ENCODE data around the gene CYP51A1.

CYP51A1 gene

DNA sequence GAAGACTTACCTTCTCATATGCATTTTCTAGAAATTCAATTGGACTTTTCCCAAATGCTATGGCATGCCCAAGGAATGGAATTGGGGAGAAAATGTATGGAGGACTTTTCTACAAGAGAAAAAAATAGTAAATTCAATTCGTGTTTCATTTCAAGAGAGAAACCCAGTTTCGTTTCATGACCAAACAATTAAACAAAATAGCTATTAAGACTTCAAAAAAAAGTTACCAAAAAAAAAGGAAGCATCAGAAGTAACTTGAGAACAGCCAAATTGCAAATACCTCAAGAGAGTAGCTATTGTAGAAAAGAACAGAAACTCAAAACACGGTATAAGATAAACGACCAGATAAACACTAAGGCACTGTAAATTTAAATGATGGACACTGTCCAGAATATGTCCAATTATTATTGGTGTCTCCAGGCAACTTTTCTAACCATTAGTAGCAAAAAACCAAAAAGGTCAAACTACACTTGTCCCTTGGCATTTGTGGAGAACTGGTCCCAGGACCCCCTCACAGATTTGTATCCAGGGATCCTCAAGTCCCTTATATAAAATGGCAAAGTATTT lies 2.4 kb downstream of the CYP51A1 start:
- ChIA-PET POLR2A (no interaction called here), CTCF (interaction anchor here (1.1 to 3.1 kb wide), 5 partner anchors 7 to 329 kb away, joined by 4 to 23 read pairs (median 4); partner anchors contain the start of gene MTERF1)
- TF ChIP-seq, protein P1, sequence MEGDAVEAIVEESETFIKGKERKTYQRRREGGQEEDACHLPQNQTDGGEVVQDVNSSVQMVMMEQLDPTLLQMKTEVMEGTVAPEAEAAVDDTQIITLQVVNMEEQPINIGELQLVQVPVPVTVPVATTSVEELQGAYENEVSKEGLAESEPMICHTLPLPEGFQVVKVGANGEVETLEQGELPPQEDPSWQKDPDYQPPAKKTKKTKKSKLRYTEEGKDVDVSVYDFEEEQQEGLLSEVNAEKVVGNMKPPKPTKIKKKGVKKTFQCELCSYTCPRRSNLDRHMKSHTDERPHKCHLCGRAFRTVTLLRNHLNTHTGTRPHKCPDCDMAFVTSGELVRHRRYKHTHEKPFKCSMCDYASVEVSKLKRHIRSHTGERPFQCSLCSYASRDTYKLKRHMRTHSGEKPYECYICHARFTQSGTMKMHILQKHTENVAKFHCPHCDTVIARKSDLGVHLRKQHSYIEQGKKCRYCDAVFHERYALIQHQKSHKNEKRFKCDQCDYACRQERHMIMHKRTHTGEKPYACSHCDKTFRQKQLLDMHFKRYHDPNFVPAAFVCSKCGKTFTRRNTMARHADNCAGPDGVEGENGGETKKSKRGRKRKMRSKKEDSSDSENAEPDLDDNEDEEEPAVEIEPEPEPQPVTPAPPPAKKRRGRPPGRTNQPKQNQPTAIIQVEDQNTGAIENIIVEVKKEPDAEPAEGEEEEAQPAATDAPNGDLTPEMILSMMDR (IDR thresholded peaks at IDR 0.05; ENCODE audit: insufficient read depth, low read length, missing control alignments): no peak
- no peak for DNase-seq (ENCODE audit: low read depth, low spot score)
- no peak overlapping the region for H3K4me3 ChIP-seq (ENCODE audit: low read depth, low read length)

DNA sequence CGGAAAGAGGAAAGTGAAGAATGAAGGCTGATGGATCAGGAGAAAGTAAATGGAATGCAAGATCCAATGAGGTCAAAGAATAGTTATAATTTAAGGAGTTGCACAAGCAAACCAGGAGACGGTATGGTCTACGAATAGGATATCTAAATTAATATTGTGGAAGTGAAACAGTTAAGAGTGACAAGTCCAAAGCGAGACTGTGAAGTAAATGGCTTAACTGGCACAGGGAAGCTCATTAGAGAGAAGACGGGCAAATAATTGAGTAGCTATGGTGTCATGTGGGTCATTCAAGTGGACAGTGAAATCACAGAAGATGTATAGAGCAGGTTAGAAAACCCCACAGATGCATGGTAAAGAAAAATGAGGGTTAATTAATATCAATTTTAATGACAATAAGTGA lies 3.2 kb downstream of the CYP51A1 start:
- no peak overlapping the region for H3K4me3 ChIP-seq (ENCODE audit: low read depth, low read length)
- ChIA-PET POLR2A (no interaction called here), CTCF (interaction anchor here (1.0 to 2.5 kb wide), 3 partner anchors 250 to 330 kb away, joined by 3 to 10 read pairs (median 4); partner anchors contain the start of genes GATAD1 and MTERF1)
- DNase-seq (ENCODE audit: low read depth, low spot score): no peak
- TF ChIP-seq, protein P1 (IDR thresholded peaks at IDR 0.05; ENCODE audit: insufficient read depth, low read length, missing control alignments): no peak

- no peak overlapping the region for H3K4me3 ChIP-seq (ENCODE audit: low read depth, low read length)
- no peak for DNase-seq (ENCODE audit: low read depth, low spot score)
- TF ChIP-seq, protein P1 (IDR thresholded peaks at IDR 0.05; ENCODE audit: insufficient read depth, low read length, missing control alignments): no peak
- ChIA-PET CTCF (interaction anchor here (0.8 kb wide), 1 partner anchor 325 kb away, joined by 3 read pairs; no protein-coding TSS in a partner anchor), POLR2A (no interaction called here)
These were observed 12.6 kb downstream of the CYP51A1 start for GRCh38 chr7:92121681-92122080.

DNA sequence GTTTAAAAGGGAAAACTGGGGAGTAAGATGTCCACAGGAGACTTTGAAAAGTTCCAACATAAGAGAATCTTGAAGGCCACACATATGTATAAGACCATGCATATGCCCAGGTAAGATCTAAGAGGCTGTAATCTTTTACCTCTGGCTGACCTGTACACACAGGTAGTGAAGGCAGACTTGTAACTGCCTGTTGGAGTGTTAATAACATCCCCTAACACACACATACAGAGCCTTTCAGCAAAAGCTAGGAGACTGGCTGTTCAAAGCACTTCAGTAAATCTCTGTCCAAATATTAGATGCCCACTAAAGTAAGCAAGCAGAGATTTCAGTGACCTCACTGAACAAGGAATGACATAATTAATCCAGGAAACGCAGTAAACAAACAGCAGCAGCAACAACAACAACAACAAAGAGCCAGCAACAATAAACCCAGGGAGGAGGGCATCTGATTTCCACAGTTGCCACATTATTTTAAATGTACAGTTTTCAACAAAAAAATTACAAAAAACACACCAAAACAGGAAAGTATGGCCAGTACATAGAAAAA lies 15.0 kb downstream of the CYP51A1 start:
- CTCF ChIA-PET: interaction anchor here (1.2 to 1.4 kb wide), 2 partner anchors 305 to 327 kb away, joined by 3 to 4 read pairs; no protein-coding TSS in a partner anchor
- no peak for DNase-seq (ENCODE audit: low read depth, low spot score)
- H3K4me3 ChIP-seq (ENCODE audit: low read depth, low read length): no peak overlapping the region
- POLR2A ChIA-PET: no interaction called here
- TF ChIP-seq, protein P1 (IDR thresholded peaks at IDR 0.05; ENCODE audit: insufficient read depth, low read length, missing control alignments): no peak

DNA sequence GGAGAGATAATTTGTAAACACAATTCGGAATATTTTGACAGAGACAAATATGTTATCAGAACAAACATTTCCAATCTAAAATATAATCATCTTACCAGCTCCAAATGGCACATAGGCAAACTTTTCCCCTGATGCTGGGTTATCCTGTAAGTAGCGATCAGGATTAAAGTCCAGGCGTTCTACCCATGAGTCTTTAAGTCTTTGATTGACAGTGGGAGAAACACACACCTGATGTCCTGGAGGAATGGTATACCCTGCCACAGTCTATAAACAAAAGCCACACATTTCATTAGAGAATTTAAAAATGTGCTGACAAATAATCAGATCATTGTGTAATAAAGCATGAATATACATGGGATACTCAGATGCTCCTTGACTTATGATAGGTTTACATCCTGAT lies 17.3 kb downstream of the CYP51A1 start:
- POLR2A ChIA-PET: no interaction called here
- TF ChIP-seq, protein P1 (IDR thresholded peaks at IDR 0.05; ENCODE audit: insufficient read depth, low read length, missing control alignments): no peak
- H3K4me3 ChIP-seq (ENCODE audit: low read depth, low read length): no peak overlapping the region
- DNase-seq (ENCODE audit: low read depth, low spot score): no peak
- CTCF ChIA-PET: interaction anchor here (1.4 kb wide), 1 partner anchor 17 kb away, joined by 4 read pairs; the partner anchor contains the start of gene CYP51A1

DNA sequence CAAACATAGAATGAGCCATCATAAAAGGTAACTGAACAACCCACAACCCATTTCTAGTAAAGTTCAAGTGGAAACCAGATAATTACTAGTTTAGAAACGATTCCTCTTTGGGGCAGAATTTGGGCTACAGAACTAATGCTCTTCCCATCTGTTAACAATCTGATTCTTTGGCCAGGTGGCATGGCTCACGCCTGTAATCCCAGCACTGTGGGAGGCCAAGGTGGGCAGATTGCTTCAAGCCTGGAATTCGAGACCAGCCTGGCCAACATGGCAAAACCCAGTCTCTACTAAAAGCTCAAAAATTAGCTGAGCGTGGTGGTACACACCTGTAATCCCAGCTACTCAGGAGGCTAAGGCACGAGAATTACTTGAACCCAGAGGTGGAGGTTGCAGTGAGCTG lies 18.5 kb downstream of the CYP51A1 start:
- DNase-seq (ENCODE audit: low read depth, low spot score): no peak
- TF ChIP-seq, protein P1 (IDR thresholded peaks at IDR 0.05; ENCODE audit: insufficient read depth, low read length, missing control alignments): no peak
- H3K4me3 ChIP-seq (ENCODE audit: low read depth, low read length): no peak overlapping the region
- CTCF ChIA-PET: interaction anchor here (1.4 kb wide), 1 partner anchor 18 kb away, joined by 4 read pairs; the partner anchor contains the start of gene CYP51A1
- POLR2A ChIA-PET: no interaction called here

Measured in AG04449 (cell line).